ENCODE data around the gene NUFIP1. TPM values are rescaled to one million over a fixed set of nuclear protein-coding genes. Genes with fewer than 3 reads are reported as not detected.

NUFIP1 gene
- total RNA-seq, 2 experiments from 2014 or later, result 5.1 TPM

DNA sequence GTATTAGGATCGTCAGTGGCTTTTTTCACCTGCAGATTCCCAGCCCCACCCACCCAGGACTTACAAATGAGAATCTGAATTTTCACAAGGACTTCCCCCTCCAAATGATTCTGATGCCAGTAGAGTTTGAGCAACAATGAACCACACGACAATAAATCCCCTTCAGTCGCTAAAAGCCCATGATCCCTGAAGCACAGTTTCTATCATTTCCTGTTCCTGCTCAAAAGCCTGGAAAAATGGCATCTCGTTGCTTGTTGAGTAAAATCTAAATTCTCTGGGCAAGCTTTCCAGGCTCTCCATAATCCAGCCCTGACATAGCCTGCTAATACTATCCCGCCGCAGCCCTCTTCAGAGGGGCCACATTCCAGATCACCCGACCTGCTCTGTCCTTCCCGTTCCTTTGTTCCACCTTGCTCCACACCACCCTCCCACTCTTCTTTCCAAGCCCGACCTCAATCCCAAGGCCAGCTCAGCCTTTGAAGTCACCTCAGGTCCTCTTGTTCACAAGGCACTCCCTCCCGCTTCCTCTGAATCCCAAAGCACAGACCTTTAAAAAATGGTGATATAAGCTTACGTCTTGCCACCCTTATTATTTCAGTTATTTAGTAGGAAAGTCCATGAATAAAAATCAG is 67.9 kb downstream of the NUFIP1 start:
- ATAC-seq (ENCODE audit: low read depth) (no peak), DNase-seq (no peak)
- Mint-ChIP-seq H3K9me3 (no peaks in the 10 kb centered on the region), H3K4me1 (no peaks in the 10 kb centered on the region), H3K27ac (no peak overlapping the region), H3K27me3 (peaks cover 9% of the 10 kb centered on the region), H3K36me3 (no peaks in the 10 kb centered on the region), H3K4me3 (no peak overlapping the region)
- POLR2A ChIA-PET, result no interaction called here

DNA sequence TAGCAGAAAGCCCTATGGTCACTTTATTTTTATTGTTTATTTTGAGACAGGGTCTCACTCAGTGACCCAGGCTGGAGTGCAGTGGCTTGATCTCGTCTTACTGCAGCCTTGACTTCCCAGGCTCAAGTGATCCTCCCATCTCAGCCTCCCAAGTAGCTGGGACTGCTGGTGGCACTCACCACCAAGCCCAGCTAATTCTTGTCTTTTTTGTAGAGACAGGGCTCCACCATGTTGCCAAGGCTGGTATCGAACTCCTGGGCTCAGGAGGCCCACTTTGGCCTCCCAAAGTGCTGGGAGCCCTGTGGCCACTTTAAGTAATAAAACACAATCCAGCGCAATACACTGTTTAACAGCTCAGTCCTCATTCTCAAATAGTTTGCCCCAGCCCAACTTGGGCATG is 69.3 kb downstream of the NUFIP1 start:
- H3K4me3 Mint-ChIP-seq, result no peak overlapping the region
- no peak for ATAC-seq (ENCODE audit: low read depth)
- DNase-seq, result no peak
- no peaks in the 10 kb centered on the region for H3K4me1 Mint-ChIP-seq
- no peak overlapping the region for H3K27ac Mint-ChIP-seq
- no peaks in the 10 kb centered on the region for H3K36me3 Mint-ChIP-seq
- H3K27me3 Mint-ChIP-seq, result peaks cover 8% of the 10 kb centered on the region
- POLR2A ChIA-PET, result no interaction called here
- H3K9me3 Mint-ChIP-seq, result no peaks in the 10 kb centered on the region

DNA sequence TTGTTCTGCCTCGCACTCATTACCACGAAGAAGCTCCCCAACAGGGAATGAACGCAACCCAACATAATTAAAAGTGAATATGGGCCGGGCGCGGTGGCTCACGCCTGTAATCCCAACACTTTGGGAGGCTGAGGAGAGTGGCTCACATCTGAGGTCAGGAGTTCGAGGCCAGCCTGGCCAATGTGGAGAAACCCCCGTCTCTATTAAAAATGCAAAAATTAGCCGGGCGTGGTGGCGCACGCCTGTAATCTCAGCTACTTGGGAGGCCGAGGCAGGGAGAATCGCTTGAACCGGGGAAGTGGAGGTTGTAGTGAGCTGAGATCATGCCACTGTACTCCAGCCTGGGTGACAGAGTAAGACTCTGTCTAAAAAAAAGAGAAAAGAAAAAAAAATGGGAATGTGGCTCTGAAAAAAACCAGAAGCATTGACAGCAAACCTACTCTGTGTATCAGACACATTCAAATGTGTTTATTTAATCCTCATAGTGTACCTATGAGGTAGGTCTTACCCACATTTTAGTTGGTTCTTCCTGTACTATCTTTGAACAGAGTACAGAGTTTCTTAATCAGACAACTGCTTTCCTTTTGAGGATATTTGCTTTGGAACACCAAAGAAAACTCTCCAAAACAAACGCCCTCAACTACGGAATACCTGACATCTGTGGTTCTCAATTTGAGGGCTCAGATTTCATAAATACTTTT is 70.0 kb downstream of the NUFIP1 start:
- POLR2A ChIA-PET, result interaction anchor here (0.9 kb wide), 1 partner anchor 15 kb away, joined by 3 read pairs; no protein-coding TSS in a partner anchor
- no peak overlapping the region for H3K27ac Mint-ChIP-seq

DNA sequence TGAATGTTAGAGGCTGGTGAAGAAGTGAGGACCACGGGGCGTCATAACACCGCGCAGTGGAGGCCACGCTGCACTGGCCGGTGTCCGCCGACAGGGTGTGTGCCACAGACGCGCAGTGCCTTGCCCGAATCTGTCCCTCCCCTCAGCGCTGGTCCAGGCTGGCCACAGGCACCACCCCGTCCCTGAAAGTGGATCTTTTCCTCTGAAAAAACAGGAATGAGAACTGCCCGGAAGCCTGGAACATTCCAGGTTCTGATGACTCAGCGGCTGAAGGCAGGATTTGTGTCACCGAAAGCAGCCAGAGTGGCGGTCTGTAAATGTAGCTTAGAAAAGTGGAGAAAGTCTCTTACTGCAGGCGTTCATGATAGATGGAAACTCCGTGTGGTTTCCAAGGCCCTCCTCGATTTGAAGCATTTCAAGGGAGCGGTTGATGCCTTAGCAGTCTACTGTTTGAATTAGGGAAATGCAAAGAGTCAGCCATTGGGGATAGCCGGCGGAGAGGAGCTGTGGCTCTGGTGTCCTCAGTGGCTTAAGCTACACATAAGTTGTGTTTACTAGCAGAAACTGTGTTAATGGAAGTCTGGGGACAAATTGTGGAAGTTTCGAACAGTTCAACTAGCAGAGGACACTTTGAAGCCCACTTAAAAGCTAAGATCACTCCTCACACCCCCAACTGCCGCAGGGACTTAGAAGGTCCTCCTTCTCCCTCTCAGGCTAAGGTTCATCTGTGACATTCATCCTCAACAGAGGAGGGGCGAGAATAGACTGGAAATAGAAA is 70.8 kb downstream of the NUFIP1 start:
- POLR2A ChIA-PET, result interaction anchor here (0.9 kb wide), 1 partner anchor 16 kb away, joined by 3 read pairs; no protein-coding TSS in a partner anchor
- Mint-ChIP-seq H3K9me3 (no peaks in the 10 kb centered on the region), H3K27me3 (no peaks in the 10 kb centered on the region), H3K4me3 (no peak overlapping the region), H3K4me1 (no peaks in the 10 kb centered on the region), H3K36me3 (no peaks in the 10 kb centered on the region), H3K27ac (no peak overlapping the region)
- DNase-seq (peak; percentile 86), ATAC-seq (ENCODE audit: low read depth) (peak; percentile 85)

More for the DNA sequence above, 70.0 kb downstream of the NUFIP1 start:
- H3K4me1 Mint-ChIP-seq, result no peaks in the 10 kb centered on the region
- no peaks in the 10 kb centered on the region for H3K9me3 Mint-ChIP-seq
- ATAC-seq (ENCODE audit: low read depth) (no peak), DNase-seq (no peak)
- peaks cover under 1% of the 10 kb centered on the region for H3K27me3 Mint-ChIP-seq
- H3K4me3 Mint-ChIP-seq, result no peak overlapping the region
- H3K36me3 Mint-ChIP-seq, result no peaks in the 10 kb centered on the region

DNA sequence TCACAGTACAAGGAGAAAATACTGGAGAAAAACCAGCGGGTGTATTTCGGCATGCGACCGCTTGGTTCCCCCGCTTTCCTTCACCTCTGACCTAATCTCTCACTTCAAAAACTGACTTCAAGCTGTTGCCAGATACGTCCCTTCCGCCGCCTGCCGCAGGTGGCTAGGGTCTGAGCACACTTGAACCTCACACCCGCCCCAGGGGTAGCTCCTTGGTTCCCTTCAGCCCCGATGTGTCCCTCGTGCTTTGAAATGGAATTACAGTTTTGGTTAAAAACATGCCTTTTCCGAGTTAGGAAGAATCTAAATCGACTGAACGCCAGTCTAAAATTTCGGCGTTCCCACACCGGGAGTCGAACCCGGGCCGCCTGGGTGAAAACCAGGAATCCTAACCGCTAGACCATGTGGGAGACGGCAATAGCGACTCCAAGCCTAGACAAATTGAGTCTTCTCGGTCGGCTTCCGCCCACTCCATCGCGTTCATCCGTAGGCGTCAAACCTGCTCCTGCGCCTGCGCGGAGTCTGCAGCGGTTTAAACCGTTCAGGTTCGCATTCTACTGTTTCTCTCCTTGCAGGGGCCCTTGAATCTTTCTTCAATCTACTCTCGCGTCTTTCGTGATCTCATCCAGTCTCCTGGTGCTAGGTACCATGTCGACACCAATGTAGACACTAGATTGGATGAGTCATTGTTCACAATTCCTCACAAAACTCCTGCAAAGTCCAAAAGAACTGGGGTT is 71.5 kb downstream of the NUFIP1 start:
- DNase-seq, result peak; percentile 96
- Mint-ChIP-seq H3K4me1 (no peaks in the 10 kb centered on the region), H3K9me3 (peaks cover 4% of the 10 kb centered on the region), H3K4me3 (no peak overlapping the region), H3K36me3 (no peaks in the 10 kb centered on the region), H3K27me3 (no peaks in the 10 kb centered on the region), H3K27ac (no peak overlapping the region)
- peak; percentile 85 for ATAC-seq (ENCODE audit: low read depth)
- POLR2A ChIA-PET, result interaction anchor here (1.0 to 1.1 kb wide), 3 partner anchors 9 to 644 kb away, joined by 3 to 4 read pairs (median 3); partner anchors contain the start of gene TSC22D1

DNA sequence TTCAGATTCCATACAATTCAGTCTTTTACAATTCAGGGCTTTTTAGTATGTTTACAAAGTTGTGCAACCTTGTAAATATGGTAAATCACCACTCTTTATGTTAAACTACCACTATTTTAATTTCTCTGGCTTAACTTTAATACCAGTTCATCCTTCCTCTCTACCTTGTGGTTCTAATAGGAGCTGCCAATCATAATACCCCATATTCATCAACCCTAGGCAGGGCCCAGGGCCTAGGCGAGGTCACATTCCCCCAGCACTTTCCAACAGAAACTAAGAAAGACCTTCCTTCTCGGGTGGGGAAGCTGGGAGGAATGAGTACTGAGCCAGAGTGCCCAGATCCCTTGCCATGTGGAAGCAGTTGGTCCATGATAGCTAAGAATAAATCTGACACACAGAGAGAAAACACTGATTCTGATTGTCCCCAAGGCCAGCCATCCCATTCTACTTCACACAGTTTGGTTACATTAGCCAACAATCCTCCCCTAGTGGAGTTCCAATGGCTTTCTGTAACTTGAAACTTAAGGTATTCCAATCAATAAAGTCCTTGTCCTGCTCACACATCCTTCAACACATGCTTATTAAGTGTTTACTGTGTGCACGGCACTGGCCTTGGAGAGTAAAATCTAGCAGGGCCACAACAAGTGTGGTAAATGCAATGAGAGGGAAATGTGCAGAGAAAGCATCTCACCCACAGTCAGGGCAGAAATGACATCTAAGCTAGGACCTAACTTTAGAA is 76.8 kb downstream of the NUFIP1 start:
- no peaks in the 10 kb centered on the region for H3K27me3 Mint-ChIP-seq
- peaks cover 10% of the 10 kb centered on the region for H3K9me3 Mint-ChIP-seq
- DNase-seq (no peak), ATAC-seq (ENCODE audit: low read depth) (no peak)
- no peak overlapping the region for H3K4me3 Mint-ChIP-seq
- POLR2A ChIA-PET, result no interaction called here
- no peak overlapping the region for H3K27ac Mint-ChIP-seq
- H3K36me3 Mint-ChIP-seq, result no peaks in the 10 kb centered on the region
- no peaks in the 10 kb centered on the region for H3K4me1 Mint-ChIP-seq

DNA sequence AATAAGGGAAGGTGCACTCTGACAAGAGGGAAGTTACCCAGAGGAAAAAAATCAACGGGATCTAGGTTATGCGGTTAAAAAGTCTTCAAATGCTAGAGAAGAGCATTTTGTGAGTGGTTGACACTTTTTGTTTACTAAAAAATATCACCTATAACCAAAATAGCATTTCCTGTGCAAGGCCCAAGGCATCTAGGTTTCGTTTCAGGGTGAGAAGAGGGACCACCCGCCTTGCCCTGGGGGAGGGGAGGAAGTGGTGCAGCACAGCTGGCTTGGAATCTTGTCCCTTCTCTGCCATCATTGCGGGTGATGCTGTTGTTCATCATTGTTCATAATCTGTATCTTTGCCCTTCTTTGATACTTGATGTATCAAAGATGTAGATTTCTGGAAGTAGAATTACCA is 80.6 kb downstream of the NUFIP1 start:
- no peak overlapping the region for H3K4me3 Mint-ChIP-seq
- DNase-seq (no peak), ATAC-seq (ENCODE audit: low read depth) (no peak)
- peaks cover 10% of the 10 kb centered on the region for H3K9me3 Mint-ChIP-seq
- H3K4me1 Mint-ChIP-seq, result no peaks in the 10 kb centered on the region
- POLR2A ChIA-PET, result no interaction called here
- H3K27me3 Mint-ChIP-seq, result peaks cover 4% of the 10 kb centered on the region
- no peaks in the 10 kb centered on the region for H3K36me3 Mint-ChIP-seq
- no peak overlapping the region for H3K27ac Mint-ChIP-seq

DNA sequence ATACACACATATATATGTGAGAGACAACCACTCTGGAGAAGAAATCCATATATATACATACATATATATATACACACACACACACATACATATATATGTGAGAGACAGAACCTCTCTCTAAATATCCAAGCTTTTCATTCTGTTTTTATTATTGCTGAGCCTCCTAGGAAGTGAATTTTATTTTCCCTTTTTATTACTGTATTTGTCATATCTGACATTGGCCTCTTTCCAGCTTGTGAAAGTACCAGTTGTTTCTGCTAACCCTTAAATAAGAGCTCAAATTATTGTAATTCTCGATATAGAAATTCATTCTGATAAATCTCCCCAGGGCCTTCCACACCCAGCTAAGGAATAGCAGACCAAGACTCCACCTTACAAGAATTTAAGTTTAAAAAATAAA is 81.0 kb downstream of the NUFIP1 start:
- Mint-ChIP-seq H3K9me3 (peaks cover 9% of the 10 kb centered on the region), H3K36me3 (no peaks in the 10 kb centered on the region), H3K4me3 (no peak overlapping the region), H3K4me1 (no peaks in the 10 kb centered on the region), H3K27me3 (peaks cover 6% of the 10 kb centered on the region), H3K27ac (no peak overlapping the region)
- DNase-seq (no peak), ATAC-seq (ENCODE audit: low read depth) (no peak)
- POLR2A ChIA-PET, result no interaction called here

DNA sequence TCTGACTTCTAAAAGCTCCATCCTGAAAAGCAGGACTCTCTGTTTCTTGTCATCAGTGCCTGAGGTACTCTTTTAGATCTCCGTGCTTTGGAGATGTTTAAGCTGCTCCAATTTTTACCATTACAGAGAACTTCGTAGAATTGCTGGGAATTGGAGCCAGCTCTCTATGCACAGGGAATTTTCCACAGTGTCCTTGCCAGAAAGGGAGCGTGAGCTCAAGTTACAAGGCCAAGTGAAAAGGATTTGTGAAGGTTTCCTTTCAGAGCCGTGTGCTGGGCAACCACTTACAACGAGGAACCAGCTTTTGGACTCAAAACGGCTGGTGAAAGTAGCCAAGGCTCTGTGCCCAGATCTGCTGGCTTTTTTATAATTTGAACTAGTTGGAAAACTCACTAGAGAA is 82.6 kb downstream of the NUFIP1 start:
- Mint-ChIP-seq H3K9me3 (peaks cover 5% of the 10 kb centered on the region), H3K36me3 (no peaks in the 10 kb centered on the region), H3K4me3 (no peak overlapping the region), H3K27me3 (peaks cover 6% of the 10 kb centered on the region), H3K27ac (no peak overlapping the region), H3K4me1 (no peaks in the 10 kb centered on the region)
- ATAC-seq (ENCODE audit: low read depth) (no peak), DNase-seq (no peak)
- POLR2A ChIA-PET, result no interaction called here

DNA sequence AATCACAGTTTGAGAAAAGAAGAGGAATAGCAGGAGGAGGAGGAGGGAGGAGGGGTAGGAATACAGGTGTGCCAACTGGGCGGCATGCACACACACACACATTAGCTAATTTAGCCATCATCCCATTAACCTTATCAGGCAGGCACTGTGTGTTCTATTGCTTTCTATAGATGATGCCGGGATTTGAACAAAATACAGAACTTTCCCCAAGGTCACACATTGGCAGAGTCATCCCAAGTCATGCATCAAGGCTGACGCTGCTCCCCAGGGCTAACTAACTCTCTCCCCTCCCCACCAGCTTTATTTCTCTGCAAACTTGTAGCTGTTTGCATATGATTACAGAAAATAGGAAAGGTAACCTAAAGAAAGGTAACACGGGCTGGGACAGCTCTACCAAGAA is 83.0 kb downstream of the NUFIP1 start:
- peaks cover 5% of the 10 kb centered on the region for H3K9me3 Mint-ChIP-seq
- no peaks in the 10 kb centered on the region for H3K4me1 Mint-ChIP-seq
- POLR2A ChIA-PET, result no interaction called here
- no peaks in the 10 kb centered on the region for H3K36me3 Mint-ChIP-seq
- no peak overlapping the region for H3K4me3 Mint-ChIP-seq
- ATAC-seq (ENCODE audit: low read depth), result no peak
- no peak overlapping the region for H3K27ac Mint-ChIP-seq
- no peak for DNase-seq
- H3K27me3 Mint-ChIP-seq, result peaks cover 6% of the 10 kb centered on the region

DNA sequence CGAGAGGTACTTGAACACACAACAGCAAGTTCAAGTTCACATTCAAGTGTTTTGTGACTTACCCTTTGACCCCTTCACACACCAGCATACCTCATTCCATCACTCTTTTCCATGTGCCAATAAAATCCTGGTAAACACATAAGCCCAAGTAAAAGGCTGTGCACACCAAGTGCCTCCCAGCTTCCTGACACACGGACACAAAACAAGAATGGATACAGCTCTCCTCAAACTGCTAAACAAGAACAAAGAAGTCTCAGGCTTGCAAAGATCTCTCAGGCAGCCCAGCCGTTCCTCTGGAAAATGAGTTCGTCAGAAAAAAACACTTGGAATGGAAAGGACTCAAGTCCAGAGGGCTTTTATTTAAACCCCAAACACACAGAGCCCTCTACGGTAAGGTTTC is 83.7 kb downstream of the NUFIP1 start:
- peaks cover 6% of the 10 kb centered on the region for H3K27me3 Mint-ChIP-seq

DNA sequence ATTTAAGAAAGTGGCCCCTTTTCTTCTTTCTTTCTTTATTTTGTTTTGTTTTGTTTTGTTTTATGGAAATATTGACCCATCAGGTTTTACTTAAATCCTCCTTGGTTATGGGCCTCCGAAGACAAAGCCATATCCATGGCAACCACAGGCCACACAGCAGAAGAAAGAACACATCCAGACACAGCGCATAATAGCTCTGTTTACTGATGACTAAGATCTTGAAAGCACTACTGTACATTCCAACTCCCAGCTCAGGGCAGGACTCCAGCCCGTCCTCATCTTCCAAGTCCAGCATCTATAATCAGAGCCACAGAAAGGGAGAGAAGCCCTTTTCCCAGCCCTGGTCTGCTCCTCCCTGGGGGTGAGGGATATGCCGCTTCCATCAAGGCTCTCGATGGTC is 84.3 kb downstream of the NUFIP1 start:
- H3K27me3 Mint-ChIP-seq, result peaks cover 6% of the 10 kb centered on the region
- DNase-seq (no peak), ATAC-seq (ENCODE audit: low read depth) (no peak)
- peaks cover 1% of the 10 kb centered on the region for H3K9me3 Mint-ChIP-seq
- no peak overlapping the region for H3K4me3 Mint-ChIP-seq
- no peak overlapping the region for H3K27ac Mint-ChIP-seq
- POLR2A ChIA-PET, result no interaction called here
- H3K4me1 Mint-ChIP-seq, result no peaks in the 10 kb centered on the region
- no peaks in the 10 kb centered on the region for H3K36me3 Mint-ChIP-seq

More for the DNA sequence above, 83.7 kb downstream of the NUFIP1 start:
- Mint-ChIP-seq H3K4me3 (no peak overlapping the region), H3K27ac (no peak overlapping the region), H3K9me3 (peaks cover 2% of the 10 kb centered on the region), H3K36me3 (no peaks in the 10 kb centered on the region), H3K4me1 (no peaks in the 10 kb centered on the region)
- ATAC-seq (ENCODE audit: low read depth) (no peak), DNase-seq (no peak)
- POLR2A ChIA-PET, result no interaction called here

DNA sequence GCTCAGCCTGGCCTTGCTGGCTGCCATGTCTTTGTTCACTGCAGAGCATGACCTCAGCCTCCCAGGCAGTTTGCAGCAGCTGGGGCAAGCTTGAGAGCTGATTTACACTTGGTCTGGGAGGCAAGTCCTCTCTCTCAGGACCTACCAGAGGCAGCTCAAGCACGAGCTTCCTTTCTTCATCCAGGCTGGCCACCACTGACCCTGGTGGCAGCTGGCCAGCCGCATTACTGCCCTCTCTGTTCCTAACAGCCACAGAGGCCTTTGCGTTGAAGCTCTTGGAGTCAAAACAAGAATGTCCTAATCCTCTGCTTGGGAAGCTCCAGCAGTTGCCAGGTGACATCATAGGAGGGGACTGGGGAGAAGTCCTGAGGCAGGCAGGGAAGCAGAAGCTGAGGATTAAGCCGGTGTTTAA is 85.7 kb downstream of the NUFIP1 start:
- no peak overlapping the region for H3K27ac Mint-ChIP-seq
- H3K4me3 Mint-ChIP-seq, result no peak overlapping the region
- ATAC-seq (ENCODE audit: low read depth), result no peak
- POLR2A ChIA-PET, result no interaction called here
- H3K9me3 Mint-ChIP-seq, result peaks cover 1% of the 10 kb centered on the region
- H3K4me1 Mint-ChIP-seq, result no peaks in the 10 kb centered on the region
- no peaks in the 10 kb centered on the region for H3K36me3 Mint-ChIP-seq
- H3K27me3 Mint-ChIP-seq, result peaks cover 6% of the 10 kb centered on the region
- no peak for DNase-seq

Data from activated naive CD8-positive, alpha-beta T cell treated with anti-CD3 and anti-CD28 coated beads, Interleukin-2, amount 10 ng/mL, durations not matched to agents 7 days and 5 days (primary cell).